WTC11 (cell line): ENCODE results near the gene TLE4. TPM values are rescaled to one million over a fixed set of nuclear protein-coding genes. Genes with fewer than 3 reads are reported as not detected.

Experiments used
- ATAC-seq: fragments of 200-7000 bp; cut with Tn5 transposase; 2 replicates; pipeline ENCODE4 v1.10.0; 2021; ENCODE audit warnings: mild to moderate bottlenecking, moderate library complexity
- CTCF ChIA-PET: fragments of 300-600 bp; sonication (Branson Sonifier 250); formaldehyde crosslinking; loops from one replicate; lab custom pipeline; 2021; ENCODE audit warnings: antibody characterized with exemption; lab: Charles Lee
- POLR2A ChIA-PET: fragments of 350-600 bp; sonication (Branson Sonifier 250); formaldehyde crosslinking; loops from one replicate; lab custom pipeline; 2021; ENCODE audit warnings: antibody characterized with exemption; lab: Charles Lee
- DNase-seq: peaks from one replicate; pipeline ENCODE4 v3.0.0; 2021; ENCODE audit warnings: low spot score
- H3K27ac Mint-ChIP-seq: 2 replicates; pipeline ENCODE4 v1.8.0; 2021; ENCODE audit warnings: mixed read lengths
- H3K27me3 Mint-ChIP-seq: 2 replicates; pipeline ENCODE4 v1.8.0; 2021; ENCODE audit warnings: low read depth, mild to moderate bottlenecking, moderate library complexity, mixed read lengths
- H3K36me3 Mint-ChIP-seq: 2 replicates; pipeline ENCODE4 v1.8.0; 2021; ENCODE audit warnings: mixed read lengths
- H3K4me1 Mint-ChIP-seq: 2 replicates; pipeline ENCODE4 v1.8.0; 2022; ENCODE audit warnings: mixed read lengths
- H3K4me3 Mint-ChIP-seq: 2 replicates; pipeline ENCODE4 v1.8.0; 2021; ENCODE audit warnings: mild to moderate bottlenecking, moderate library complexity, mixed read lengths
- H3K9me3 Mint-ChIP-seq: 2 replicates; pipeline ENCODE4 v1.8.0; 2021; ENCODE audit warnings: mixed read lengths
- EMX1 ChIP-seq: fragments of 250-450 bp; sonication (Bioruptor Pico); IDR thresholded peaks from 2 replicates; pipeline ENCODE4 v1.8.0; 2021; ENCODE audit warnings: mild to moderate bottlenecking
- ESRRA ChIP-seq: sonication (generic); formaldehyde crosslinking; IDR thresholded peaks from 2 replicates; pipeline ENCODE4 v1.8.1; 2022; ENCODE audit warnings: mild to moderate bottlenecking, missing genetic modification reagents, borderline replicate concordance
- GABPB1 ChIP-seq: sonication (generic); formaldehyde crosslinking; IDR thresholded peaks from 2 replicates; pipeline ENCODE4 v1.8.1; 2023; ENCODE audit warnings: mild to moderate bottlenecking, missing genetic modification reagents
- HMGA2 ChIP-seq: fragments of 250-450 bp; sonication (Bioruptor Pico); IDR thresholded peaks from 2 replicates; pipeline ENCODE4 v1.4.0; 2021; ENCODE audit warnings: mild to moderate bottlenecking, moderate library complexity
- IRF2 ChIP-seq: sonication (generic); formaldehyde crosslinking; IDR thresholded peaks from 2 replicates; pipeline ENCODE4 v1.8.0; 2022; ENCODE audit warnings: low read depth, missing genetic modification reagents, borderline replicate concordance
- NR1H2 ChIP-seq: sonication (generic); formaldehyde crosslinking; IDR thresholded peaks from 2 replicates; pipeline ENCODE4 v1.9.0; 2021; ENCODE audit warnings: mild to moderate bottlenecking, moderate library complexity, missing genetic modification reagents
- SP1 ChIP-seq: sonication (generic); formaldehyde crosslinking; conservative IDR thresholded peaks from 2 replicates; pipeline ENCODE4 v1.8.1; 2022; ENCODE audit warnings: missing genetic modification reagents
- TP53 ChIP-seq: sonication (generic); formaldehyde crosslinking; IDR thresholded peaks from 2 replicates; pipeline ENCODE4 v1.8.1; 2023; ENCODE audit warnings: mild to moderate bottlenecking, missing genetic modification reagents
- ZBTB21 ChIP-seq: sonication (generic); formaldehyde crosslinking; IDR thresholded peaks from 2 replicates; pipeline ENCODE4 v1.8.1; 2023; ENCODE audit warnings: mild to moderate bottlenecking, missing genetic modification reagents, borderline replicate concordance
- ZNF317 ChIP-seq: sonication (generic); formaldehyde crosslinking; IDR thresholded peaks from 2 replicates; pipeline ENCODE4 v1.8.1; 2023; ENCODE audit warnings: low read depth, mild to moderate bottlenecking, moderate library complexity, missing genetic modification reagents, borderline replicate concordance
- ZNF396 ChIP-seq: fragments of 250-450 bp; sonication (Bioruptor Pico); IDR thresholded peaks from 2 replicates; pipeline ENCODE4 v1.8.0; 2021; ENCODE audit warnings: mild to moderate bottlenecking, moderate library complexity, borderline replicate concordance
- ZNF423 ChIP-seq: fragments of 250-450 bp; sonication (Bioruptor Pico); IDR thresholded peaks from 2 replicates; pipeline ENCODE4 v2.1.2; 2022; ENCODE audit warnings: mild to moderate bottlenecking, moderate library complexity
- total RNA-seq: library from RNA; stranded (reverse); gene quantifications from 3 replicates; pipeline ENCODE4 v1.2.3, GENCODE V29; 2021
- TF ChIP-seq, protein P1 (sequence below): sonication (generic); formaldehyde crosslinking; IDR thresholded peaks from 2 replicates; pipeline ENCODE4 v1.8.1; 2022; ENCODE audit warnings: low read depth, mild to moderate bottlenecking, moderate library complexity, missing genetic modification reagents, borderline replicate concordance
- TF ChIP-seq, protein P2 (sequence below): sonication (generic); formaldehyde crosslinking; conservative IDR thresholded peaks from 2 replicates; pipeline ENCODE4 v1.8.1; 2022; ENCODE audit warnings: mild to moderate bottlenecking, missing genetic modification reagents
- TF ChIP-seq, protein P3 (sequence below): sonication (generic); formaldehyde crosslinking; IDR thresholded peaks from 2 replicates; pipeline ENCODE4 v1.8.1; 2023; ENCODE audit warnings: mild to moderate bottlenecking, missing genetic modification reagents, moderate library complexity
- TF ChIP-seq, protein P4 (sequence below): fragments of 200-600 bp; IDR thresholded peaks from 2 replicates; pipeline ENCODE4 v1.8.0; 2022; ENCODE audit warnings: antibody characterized with exemption

The TLE4 gene
- total RNA-seq, 1 experiment from 2014 or later, result 48.1 TPM

DNA sequence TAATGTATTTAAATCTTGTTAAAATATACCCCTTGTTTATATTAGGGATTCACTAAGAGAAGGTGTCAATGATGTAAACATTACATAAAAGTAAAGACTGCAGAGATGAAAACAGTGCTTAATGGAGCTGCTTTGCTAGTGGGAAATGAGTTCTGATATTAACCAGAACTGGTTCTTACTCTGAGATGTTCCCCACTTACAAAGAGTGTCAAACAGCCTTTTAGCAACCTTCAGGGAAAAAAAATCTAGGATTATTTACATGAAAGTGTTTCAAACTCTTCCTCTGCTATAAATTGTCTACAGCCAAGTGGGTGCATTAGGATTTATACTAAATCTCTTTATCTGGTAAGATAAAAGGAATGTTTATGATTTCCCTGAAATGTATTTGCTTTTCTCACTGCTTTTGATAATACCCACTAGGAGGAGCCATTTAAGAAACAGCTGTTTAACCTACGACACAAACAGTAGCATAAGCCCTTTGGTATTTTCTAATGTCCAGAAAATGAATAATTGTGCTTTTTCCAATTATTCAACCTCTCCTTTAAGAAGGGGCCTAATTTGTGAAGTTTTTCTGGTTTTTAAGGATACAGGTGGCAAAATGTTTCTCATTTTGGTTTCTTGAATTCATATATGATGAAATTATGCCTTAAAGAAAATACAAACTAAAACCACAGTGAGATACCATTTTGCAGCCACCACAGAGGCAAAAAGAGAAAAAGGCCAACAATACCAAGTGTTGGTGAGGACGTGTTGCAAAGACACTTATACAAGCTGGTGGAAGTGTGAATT, 186.3 kb downstream of the TLE4 start (continued):
- TF ChIP-seq, protein P1, sequence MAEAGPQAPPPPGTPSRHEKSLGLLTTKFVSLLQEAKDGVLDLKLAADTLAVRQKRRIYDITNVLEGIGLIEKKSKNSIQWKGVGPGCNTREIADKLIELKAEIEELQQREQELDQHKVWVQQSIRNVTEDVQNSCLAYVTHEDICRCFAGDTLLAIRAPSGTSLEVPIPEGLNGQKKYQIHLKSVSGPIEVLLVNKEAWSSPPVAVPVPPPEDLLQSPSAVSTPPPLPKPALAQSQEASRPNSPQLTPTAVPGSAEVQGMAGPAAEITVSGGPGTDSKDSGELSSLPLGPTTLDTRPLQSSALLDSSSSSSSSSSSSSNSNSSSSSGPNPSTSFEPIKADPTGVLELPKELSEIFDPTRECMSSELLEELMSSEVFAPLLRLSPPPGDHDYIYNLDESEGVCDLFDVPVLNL (CRISPR knock-in tag), result no peak
- TF ChIP-seq EMX1, result no peak
- TF ChIP-seq, protein P2, sequence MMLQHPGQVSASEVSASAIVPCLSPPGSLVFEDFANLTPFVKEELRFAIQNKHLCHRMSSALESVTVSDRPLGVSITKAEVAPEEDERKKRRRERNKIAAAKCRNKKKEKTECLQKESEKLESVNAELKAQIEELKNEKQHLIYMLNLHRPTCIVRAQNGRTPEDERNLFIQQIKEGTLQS (CRISPR knock-in tag), result no peak
- TF ChIP-seq GABPB1, result no peak
- TF ChIP-seq, all 79 proteins: peak for 0

DNA sequence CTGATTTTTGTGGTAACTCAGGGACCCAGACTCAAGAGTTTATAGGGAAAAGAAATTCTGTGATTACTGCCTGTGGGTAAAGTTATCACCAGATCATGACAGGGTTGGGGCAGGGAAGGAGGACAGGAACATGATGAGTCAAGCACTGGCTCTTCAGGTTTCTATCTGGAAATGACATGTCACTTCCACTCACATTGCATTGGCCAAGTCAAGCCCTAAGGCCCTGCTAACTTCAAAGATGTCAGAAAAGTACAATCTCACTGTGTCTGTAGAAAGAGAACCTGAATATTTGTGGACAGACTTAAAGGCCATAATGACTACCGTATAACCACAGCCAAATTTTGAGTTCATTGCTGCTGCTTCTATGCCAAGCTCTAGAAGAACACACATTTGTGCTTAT, 187.7 kb downstream of the TLE4 start:
- TF ChIP-seq ZNF317 (CRISPR knock-in tag), result no peak
- TF ChIP-seq, protein P3, sequence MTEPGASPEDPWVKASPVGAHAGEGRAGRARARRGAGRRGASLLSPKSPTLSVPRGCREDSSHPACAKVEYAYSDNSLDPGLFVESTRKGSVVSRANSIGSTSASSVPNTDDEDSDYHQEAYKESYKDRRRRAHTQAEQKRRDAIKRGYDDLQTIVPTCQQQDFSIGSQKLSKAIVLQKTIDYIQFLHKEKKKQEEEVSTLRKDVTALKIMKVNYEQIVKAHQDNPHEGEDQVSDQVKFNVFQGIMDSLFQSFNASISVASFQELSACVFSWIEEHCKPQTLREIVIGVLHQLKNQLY (CRISPR knock-in tag), result no peak
- TF ChIP-seq ZNF396 (CRISPR knock-in tag), result no peak
- no peaks in the 10 kb centered on the region for H3K36me3 Mint-ChIP-seq
- no peaks in the 10 kb centered on the region for H3K4me1 Mint-ChIP-seq
- H3K4me3 Mint-ChIP-seq, result no peak overlapping the region
- H3K27me3 Mint-ChIP-seq, result peaks cover 4% of the 10 kb centered on the region; the same call in 1 of the 2 replicates
- peaks cover 9% of the 10 kb centered on the region for H3K9me3 Mint-ChIP-seq
- ATAC-seq, result no peak
- POLR2A ChIA-PET, result no interaction called here
- no peak for DNase-seq
- CTCF ChIA-PET, result no interaction called here
- no peak overlapping the region for H3K27ac Mint-ChIP-seq

DNA sequence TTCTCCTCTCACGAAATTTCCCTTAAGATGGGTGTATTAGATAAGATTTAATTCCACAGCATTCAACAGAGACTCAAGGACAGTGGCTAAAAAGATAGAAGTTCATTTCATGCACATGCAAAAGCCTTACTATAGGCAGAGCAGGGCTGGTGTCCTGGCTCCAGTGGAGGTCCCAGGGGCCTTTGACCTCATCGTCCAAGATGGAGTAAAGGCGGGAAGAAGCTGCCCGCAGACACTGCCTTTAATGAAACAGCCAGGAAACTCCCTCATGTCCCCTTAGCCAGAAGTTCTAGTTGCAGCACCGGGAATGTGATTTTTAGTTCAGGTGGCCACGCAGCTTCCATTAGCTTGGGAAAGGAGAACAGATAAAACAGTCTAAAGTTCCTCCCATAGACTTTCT, 190.3 kb downstream of the TLE4 start:
- H3K4me1 Mint-ChIP-seq, result peaks cover 4% of the 10 kb centered on the region
- CTCF ChIA-PET, result no interaction called here
- peaks cover 4% of the 10 kb centered on the region; the same call in 1 of the 2 replicates for H3K27me3 Mint-ChIP-seq
- peaks cover 9% of the 10 kb centered on the region for H3K9me3 Mint-ChIP-seq
- ATAC-seq (no peak), DNase-seq (no peak)
- no peak overlapping the region for H3K4me3 Mint-ChIP-seq
- TF ChIP-seq IRF2 (no peak), SP1 (CRISPR knock-in tag) (no peak), ESRRA (CRISPR knock-in tag) (no peak), NR1H2 (CRISPR knock-in tag) (no peak), HMGA2 (CRISPR knock-in tag) (no peak), ZNF396 (CRISPR knock-in tag) (no peak)
- POLR2A ChIA-PET, result no interaction called here
- H3K27ac Mint-ChIP-seq, result no peak overlapping the region
- no peaks in the 10 kb centered on the region for H3K36me3 Mint-ChIP-seq

DNA sequence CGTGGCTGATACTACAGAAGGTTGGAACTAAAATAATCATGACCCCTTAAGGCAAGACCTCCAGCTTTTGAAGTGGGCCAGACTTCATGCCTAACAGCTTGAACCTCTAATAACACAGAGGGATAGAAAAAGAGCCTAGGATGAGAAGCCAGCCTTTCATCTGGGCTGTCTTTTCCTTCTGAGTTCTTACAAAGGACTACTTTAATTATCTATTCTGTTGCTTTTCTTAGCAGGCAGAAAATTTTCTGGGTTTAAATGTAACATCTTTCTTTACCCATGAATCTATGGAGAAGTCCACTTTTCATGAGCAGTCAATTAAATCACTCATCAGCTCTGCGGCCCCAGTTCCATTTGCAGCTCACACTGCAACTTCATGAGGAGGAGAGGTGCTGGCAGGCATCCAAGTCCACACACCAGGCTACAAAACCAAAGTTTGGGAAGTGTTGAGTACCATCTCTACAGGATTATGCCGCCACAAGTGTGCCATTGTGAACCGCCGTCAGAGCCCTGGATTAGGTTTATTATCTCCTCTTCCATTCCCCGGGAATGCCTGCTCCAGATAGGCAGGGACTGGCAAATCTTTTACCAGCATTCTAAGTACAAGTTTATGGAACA, 192.0 kb downstream of the TLE4 start:
- Mint-ChIP-seq H3K4me3 (no peak overlapping the region), H3K27me3 (peaks cover 4% of the 10 kb centered on the region; the same call in 1 of the 2 replicates), H3K9me3 (peaks cover 3% of the 10 kb centered on the region), H3K27ac (no peak overlapping the region), H3K4me1 (peaks cover 7% of the 10 kb centered on the region), H3K36me3 (no peaks in the 10 kb centered on the region)
- ATAC-seq (no peak), DNase-seq (no peak)
- no peak for TF ChIP-seq TP53 (CRISPR knock-in tag)
- TF ChIP-seq ZNF423 (CRISPR knock-in tag), result no peak
- no peak for TF ChIP-seq ZBTB21 (CRISPR knock-in tag)
- TF ChIP-seq, protein P4, sequence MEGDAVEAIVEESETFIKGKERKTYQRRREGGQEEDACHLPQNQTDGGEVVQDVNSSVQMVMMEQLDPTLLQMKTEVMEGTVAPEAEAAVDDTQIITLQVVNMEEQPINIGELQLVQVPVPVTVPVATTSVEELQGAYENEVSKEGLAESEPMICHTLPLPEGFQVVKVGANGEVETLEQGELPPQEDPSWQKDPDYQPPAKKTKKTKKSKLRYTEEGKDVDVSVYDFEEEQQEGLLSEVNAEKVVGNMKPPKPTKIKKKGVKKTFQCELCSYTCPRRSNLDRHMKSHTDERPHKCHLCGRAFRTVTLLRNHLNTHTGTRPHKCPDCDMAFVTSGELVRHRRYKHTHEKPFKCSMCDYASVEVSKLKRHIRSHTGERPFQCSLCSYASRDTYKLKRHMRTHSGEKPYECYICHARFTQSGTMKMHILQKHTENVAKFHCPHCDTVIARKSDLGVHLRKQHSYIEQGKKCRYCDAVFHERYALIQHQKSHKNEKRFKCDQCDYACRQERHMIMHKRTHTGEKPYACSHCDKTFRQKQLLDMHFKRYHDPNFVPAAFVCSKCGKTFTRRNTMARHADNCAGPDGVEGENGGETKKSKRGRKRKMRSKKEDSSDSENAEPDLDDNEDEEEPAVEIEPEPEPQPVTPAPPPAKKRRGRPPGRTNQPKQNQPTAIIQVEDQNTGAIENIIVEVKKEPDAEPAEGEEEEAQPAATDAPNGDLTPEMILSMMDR, result no peak
- CTCF ChIA-PET, result interaction anchor here (0.6 kb wide), 1 partner anchor 327 kb away, joined by 3 read pairs; no protein-coding TSS in a partner anchor
- POLR2A ChIA-PET, result no interaction called here
